HG03139 (cell line): Measurements from ENCODE around the gene GRIA4.

Source experiments
- ATAC-seq: cut with Tn5 transposase; IDR thresholded peaks from one replicate; pipeline ENCODE4 v1.9.1; 2021; ENCODE audit not compliant: unreplicated experiment

GRIA4 gene

GRCh38 chr11:105911454-105911853, 301.6 kb downstream of the GRIA4 start:
- ATAC-seq, result no peak

GRCh38 chr11:105912666-105913065, 302.8 kb downstream of the GRIA4 start:
- ATAC-seq, result no peak

- ATAC-seq, result no peak
Measured at GRCh38 chr11:105915021-105915420, 305.1 kb downstream of the GRIA4 start.

- ATAC-seq, result no peak
Measured at GRCh38 chr11:105918039-105918438, 308.2 kb downstream of the GRIA4 start.

GRCh38 chr11:105918600-105918999, 308.7 kb downstream of the GRIA4 start:
- no peak for ATAC-seq

GRCh38 chr11:105923252-105923651, 313.4 kb downstream of the GRIA4 start:
- no peak for ATAC-seq

GRCh38 chr11:105923807-105924206, 313.9 kb downstream of the GRIA4 start:
- no peak for ATAC-seq

- no peak for ATAC-seq
Measured at GRCh38 chr11:105929084-105929955, 319.4 kb downstream of the GRIA4 start.

- no peak for ATAC-seq
Measured at GRCh38 chr11:105933695-105934094, 323.8 kb downstream of the GRIA4 start.

- no peak for ATAC-seq
Measured at GRCh38 chr11:105935791-105936190, 325.9 kb downstream of the GRIA4 start.

- ATAC-seq, result peak; percentile 79
Measured at GRCh38 chr11:105937331-105937730, 327.5 kb downstream of the GRIA4 start.

GRCh38 chr11:105937738-105938137, 327.9 kb downstream of the GRIA4 start:
- ATAC-seq, result no peak

- ATAC-seq, result no peak
Measured at GRCh38 chr11:105942921-105943320, 333.0 kb downstream of the GRIA4 start.

GRCh38 chr11:105948918-105949590, 339.2 kb downstream of the GRIA4 start:
- ATAC-seq, result no peak

- no peak for ATAC-seq
Measured at GRCh38 chr11:105953886-105954285, 344.0 kb downstream of the GRIA4 start.

GRCh38 chr11:105960252-105961245, 350.7 kb downstream of the GRIA4 start:
- ATAC-seq, result no peak

- ATAC-seq, result no peak
Measured at GRCh38 chr11:105968021-105968697, 358.3 kb downstream of the GRIA4 start.

- ATAC-seq, result no peak
Measured at GRCh38 chr11:105969756-105970155, 359.9 kb downstream of the GRIA4 start.

- ATAC-seq, result no peak
Measured at GRCh38 chr11:105975128-105975527, 365.3 kb downstream of the GRIA4 start.

GRCh38 chr11:105979997-105980703, 370.3 kb downstream of the GRIA4 start:
- ATAC-seq, result no peak
